Stimulated activated CD4-positive, alpha-beta T cell treated with anti-CD3 and anti-CD28 coated beads, Interleukin-2, amount 100 ng/mL, for 24 hours (primary cell): ENCODE data around the gene YPEL4.

ENCODE experiments used
- DNase-seq, 2 donors: peaks; one replicate each; pipeline ENCODE4 v3.0.0-alpha.2; 2020

YPEL4 gene

DNA sequence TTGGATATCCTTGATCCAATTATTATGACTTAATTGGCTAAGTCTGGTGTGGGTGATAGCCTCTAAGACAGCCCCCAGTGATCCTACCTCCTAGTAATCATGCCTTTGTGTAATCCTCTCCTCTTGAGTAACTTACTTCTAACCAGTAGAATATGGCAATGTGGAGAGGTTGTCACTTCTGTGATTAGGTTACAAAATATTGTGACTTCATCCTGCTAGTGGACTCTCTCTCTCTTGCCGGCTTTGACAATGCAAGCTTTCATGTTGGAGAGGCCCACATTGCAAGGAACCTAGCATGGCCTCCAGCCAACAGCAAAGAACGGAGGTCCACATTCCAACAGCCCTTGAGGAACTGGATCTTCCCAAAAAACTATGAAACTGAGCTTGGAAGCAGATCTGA is 19.5 kb downstream of the YPEL4 start:
- no peak for DNase-seq

DNA sequence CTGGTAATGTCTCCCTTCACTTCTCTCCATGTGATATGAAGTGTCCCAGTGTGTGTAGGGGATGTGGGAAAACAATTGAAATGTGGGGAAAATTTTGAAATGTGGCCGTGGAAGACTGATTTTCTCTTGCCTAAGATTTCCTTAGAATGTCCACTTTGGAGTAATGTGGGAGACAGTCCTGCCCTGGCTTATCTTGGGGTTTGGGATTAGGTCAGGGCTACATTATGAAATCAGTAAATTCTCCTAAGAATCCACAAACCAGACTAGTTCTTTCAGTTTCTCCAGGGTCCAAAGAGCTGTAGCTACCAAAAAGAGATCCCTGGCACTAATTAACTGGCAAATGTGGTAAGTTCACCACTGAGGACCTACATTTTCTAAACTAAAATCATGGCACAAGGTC is 22.8 kb downstream of the YPEL4 start:
- DNase-seq = no peak

DNA sequence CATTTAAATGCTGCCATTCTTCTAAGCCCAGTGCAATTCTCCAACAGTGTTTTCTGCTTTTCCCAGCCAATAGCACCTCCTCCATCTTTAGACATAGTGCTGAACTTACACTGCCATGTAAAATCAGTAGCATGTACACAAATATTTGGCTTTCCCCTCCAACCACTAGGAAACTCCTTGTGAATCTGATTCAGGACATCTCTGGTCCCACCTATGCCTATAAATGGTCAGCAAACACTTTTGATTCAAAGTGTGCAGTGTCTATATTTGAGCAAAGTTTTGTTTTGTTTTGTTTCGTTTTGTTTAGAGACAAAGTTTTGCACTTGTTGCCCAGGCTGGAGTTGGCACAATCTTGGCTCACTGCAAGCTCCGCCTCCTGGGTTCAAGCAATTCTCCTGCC is 24.8 kb downstream of the YPEL4 start:
- no peak for DNase-seq

DNA sequence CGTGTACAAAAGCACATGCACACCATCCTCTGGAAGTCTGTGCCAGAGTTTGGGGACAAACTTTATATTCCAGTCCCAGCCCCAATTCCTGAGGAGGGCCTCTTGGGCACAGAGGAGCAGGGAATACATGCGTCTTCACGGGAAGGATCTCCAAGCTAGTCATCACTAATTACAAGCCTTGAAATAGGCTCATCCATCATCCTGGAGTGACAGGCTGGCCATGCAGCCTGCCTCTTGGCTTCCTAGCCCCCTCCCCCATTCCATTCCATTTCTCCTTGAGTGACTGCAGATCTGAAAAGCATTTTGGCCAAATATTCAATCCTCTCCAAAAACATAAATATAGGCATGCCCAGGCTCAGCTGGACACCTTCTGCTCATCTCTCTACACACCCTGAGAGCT is 27.4 kb downstream of the YPEL4 start:
- DNase-seq = no peak

DNA sequence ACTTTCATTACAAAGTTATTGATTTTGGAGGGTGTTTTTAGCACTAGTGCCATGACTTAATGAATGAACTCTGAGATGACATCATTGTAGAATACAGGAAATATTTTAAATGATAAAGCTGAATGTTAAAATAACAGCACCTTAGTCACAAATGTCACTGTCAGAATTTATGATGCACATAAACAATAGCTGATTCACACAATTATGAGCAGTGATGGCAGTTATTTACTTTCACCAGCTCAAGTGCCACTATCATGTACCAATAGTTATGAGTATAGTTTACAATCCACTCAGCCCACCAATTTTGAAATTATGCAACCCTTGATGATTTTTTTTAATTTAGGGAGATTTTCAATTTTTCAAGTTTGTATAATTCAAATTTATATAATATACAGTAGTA is 29.2 kb downstream of the YPEL4 start:
- DNase-seq = no peak

DNA sequence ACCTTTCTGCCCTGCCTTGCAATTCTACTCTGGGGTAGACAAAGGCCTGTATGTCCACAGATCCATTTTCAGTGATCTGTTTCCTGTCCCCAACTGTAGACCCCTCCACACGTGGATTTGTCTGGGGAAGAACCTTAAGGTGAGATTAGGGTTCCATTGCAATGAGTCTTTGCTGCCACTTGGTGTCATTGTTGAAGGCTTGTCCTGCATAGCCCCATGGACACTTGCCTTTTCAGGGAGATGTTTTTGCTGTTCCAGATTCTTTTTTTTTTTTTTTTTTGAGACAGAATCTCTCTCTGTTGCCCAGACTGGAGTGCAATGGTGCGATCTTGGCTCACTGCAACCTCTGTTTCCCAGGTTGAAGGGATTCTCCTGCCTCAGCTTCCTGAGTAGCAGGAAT is 30.4 kb downstream of the YPEL4 start:
- DNase-seq = no peak

DNA sequence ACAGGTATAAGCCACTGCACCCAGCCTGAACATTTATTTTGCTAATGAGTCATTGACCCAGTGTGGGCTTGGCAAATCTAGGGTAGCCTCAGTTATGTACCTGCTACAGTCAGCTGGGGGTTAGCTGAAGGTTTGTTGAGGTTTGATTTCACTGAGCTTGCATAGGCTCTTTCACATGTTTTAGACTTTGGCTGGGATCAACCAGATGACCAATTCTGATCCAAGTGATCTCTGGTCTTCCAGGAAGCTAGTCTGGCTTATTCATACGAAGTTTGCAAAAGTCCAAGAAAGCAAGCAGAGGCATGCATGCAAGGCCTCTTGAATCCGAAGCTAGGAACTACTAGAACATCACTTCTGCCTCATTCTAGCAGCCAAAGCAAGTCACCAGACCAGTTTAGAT is 31.3 kb downstream of the YPEL4 start:
- no peak for DNase-seq

DNA sequence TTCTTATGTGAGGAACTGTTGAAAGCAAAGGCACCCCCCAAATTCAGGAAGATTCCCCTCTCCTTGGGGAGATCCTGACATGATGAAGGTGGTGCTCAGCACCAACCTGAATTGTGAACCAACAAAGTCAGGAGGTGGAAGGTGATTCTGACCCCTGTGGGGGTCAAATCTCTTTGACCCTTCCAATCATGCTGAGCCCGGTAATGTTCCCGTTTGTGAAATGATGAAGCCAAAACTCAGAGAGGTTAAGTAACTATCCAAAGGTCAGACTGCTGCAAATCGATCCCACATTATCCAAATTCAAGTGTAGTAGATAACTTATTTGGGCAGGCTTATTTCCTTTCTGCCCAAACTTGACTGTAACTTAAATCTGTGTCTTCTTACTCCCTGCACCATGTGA is 33.1 kb downstream of the YPEL4 start:
- no peak for DNase-seq

DNA sequence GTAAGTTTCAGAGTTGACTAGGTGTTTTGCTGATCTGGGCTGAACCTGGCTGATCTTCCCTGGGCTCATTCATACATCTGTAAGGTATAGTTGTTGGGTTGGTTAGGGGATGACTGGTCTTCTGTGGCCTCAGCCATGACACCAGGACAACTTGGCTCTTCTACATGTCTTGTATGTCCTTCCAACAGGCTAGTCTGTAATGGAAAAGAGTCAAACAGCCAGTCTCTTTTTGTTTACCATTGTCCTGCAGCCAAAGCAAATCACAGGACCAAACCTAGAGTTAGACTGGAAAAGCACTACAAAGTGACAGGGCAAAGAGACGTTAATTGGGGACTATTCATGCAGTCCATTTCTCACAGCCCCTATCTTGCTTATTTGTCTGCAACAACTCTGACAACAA is 34.4 kb downstream of the YPEL4 start:
- no peak for DNase-seq

DNA sequence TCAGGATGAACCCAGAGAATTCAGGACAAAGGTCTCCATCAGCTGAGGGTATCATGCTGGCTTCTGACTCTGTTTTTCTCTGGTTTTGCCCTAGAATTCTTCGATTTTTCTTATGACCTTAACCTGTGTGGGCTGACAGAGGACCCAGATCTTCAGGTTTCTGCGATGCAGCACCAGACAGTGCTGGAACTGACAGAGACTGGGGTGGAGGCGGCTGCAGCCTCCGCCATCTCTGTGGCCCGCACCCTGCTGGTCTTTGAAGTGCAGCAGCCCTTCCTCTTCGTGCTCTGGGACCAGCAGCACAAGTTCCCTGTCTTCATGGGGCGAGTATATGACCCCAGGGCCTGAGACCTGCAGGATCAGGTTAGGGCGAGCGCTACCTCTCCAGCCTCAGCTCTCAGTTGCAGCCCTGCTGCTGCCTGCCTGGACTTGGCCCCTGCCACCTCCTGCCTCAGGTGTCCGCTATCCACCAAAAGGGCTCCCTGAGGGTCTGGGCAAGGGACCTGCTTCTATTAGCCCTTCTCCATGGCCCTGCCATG is 35.4 kb downstream of the YPEL4 start:
- no peak for DNase-seq

DNA sequence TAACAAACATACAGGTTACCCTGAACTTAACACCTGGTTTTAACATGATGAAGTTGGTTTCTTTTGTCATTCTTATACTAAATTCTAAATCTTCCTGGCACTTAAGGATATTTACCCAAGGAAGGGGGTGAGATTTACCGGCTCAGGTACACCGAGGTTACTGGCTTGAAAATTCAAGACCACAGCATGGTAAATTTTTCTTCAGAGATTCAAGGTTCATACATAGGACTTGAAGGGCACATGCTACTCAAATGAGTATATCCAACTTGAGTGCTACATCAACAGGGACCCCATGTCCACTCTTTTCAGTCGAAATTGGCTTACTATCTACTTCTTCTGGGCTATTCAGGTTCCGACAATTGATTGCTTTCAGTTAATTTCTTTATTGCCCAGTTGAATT is 39.5 kb downstream of the YPEL4 start:
- no peak for DNase-seq

DNA sequence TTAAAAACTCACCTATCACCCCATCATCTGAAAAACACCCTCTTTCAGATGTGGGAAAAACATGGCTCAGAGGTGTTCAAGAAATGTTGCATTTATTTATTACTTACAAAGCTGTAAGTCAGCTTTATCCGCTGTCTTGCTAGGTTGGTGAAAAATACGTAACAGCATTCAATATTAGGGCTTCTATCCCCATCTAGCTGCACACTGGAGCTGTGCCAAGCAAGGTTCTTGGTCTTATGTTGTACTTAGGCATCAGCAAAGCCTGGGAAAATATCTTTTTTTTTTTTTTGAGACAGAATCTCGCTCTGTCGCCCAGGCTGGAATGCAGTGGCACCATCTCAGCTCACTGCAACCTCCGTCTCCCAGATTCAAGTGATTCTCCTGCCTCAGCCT is 44.7 kb downstream of the YPEL4 start:
- no peak for DNase-seq

DNA sequence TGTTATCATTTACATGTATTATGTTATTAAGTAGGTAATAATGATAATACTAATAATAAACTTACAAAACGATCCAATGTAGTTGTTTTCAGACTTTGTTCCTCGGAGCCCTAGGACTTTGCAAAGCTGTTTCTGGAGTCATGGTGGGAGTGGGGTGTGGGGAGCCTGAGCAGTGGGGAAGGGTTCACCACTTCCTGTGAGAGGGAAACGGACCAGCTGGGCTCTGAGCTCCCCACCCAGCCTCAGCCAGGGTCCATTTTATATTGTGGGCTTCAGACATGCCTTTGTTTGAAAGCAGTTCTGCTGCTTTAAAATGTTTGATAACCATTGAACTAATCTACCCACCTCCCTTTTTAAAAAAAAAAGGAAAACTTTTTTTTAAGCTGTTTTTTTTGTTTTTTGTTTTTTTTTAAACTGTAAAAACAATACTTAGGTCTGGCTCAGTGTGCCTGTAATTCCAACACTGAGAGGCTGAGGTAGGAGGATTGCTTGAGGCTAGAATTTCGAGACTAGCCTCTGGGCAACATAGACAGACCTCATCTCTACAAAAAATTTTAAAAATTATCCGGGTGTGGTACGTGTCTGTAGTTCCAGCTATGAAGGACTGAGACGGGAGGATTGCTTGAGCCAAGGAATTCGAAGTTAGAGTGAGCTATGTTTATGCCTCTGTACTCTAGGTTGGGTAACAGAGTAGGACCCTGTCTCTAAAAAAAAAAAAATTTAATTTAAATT is 45.2 kb downstream of the YPEL4 start:
- DNase-seq = no peak

DNA sequence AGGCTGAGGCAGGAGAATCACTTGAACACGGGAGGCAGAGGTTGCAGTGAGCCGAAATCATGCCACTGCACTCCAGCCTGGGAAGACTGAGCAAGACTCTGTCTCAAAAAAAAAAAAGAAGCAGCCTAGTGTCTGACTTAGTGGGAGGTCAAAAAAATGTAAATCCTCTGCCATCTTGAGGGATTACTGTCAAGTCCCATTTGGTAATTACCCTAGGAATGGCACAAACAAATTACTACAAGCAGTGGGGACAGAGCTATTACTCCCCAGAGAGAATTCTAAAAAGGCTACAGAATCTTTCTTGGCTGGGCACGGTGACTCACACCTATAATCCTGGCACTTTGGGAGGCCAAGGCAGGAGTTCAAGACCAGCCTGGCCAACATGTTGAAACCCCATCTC is 48.4 kb downstream of the YPEL4 start:
- no peak for DNase-seq

DNA sequence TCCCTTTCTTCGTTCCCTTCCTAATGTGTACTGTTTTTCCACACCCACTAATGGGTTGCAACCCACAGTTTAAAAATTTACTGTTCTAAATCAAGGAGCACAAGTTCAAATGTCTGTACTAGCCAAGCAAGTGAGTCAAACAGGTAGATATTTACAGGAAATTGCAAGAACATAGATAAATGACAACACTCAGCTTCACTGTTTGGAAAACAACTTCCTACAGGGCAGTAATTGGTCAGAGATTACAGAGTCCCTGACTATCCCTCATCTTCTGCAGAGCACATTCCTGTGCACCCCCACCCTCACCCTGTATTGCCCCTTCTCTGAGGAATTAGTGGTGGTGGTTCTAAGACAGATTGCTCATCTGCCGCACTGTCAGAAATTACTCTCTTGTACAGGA is 50.3 kb downstream of the YPEL4 start:
- no peak for DNase-seq

DNA sequence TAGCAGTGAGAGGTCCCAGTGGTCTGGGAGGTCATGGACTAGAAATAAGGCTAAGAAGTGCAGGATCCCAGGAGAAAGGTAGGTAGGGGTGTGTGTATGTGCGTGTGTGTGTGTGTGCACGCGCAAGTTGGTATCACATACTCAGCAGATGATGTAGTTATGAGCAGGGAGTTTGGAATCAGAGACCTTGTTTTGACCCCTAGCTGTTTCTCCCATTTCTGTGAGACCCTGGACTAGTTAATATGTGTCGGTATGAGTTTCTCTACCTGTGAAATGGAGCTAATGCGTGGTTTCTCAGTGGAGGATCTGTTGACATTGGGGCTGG is 50.9 kb downstream of the YPEL4 start:
- no peak for DNase-seq

DNA sequence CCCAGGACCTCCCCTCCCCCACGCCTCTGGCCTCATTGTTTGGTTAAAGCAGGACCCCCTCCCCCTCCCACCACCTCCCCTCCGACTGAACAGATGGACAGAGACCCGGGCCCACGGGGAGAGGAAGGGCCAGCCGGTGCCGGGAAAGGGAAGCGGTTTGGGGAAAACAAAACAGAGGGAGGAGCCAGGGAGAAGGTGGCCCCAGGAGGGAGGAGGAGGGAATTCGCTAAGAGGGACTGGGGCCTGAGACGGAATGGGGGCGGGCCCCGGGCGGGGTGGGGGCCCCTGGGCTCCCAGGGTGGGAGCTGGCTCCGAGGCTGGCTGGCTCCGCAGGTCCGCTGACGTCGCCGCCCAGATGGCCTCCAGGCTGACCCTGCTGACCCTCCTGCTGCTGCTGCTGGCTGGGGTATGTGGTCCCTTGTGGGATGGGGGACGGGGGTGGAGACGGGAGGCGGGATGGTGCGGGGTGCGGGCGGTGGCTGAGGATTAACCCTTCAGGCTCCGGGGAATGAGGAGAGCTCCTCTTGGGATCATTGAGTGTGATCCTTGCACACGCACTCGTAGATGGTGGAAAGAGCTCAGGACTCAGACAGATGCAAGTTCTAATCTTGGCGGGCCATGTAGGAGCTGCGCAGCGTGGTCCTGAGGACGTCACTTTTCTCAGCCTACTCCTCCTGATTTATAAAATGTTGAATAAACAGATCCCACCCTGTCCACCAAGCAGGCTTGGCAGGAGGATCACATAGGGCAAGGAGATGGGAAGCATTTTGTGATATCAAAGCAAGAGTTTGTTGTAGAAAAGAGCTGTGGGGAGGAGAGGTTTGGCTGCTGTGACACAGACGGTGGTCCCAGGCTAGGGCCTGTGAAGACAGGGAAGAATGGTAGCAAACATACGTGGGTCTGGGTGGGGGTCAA is 51.5 kb downstream of the YPEL4 start:
- no peak for DNase-seq

DNA sequence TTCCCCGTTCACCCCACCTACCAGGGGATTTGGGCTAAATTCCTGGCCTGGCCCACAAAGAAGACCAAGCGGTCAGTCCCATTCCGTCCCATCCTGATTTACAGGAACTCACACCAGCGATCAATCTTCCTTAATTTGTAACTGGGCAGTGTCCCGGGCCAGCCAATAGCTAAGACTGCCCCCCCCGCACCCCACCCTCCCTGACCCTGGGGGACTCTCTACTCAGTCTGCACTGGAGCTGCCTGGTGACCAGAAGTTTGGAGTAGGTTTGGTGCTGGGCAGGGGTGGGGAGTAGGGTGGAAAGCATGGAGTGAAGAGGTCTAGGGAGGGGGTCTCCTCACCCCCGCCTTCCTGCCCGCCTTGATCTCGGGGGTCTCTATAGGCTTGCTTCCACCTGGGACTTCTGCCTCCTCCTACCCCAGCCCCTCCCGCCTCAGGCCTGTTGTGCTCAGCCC is 52.2 kb downstream of the YPEL4 start, which contains the start of gene SERPING1:
Gene SERPING1 (plus strand): TSS at position 225 of the 455 bp plus-strand sequence. CDS start 586 bp downstream, outside the sequence.
- DNase-seq = no peak

DNA sequence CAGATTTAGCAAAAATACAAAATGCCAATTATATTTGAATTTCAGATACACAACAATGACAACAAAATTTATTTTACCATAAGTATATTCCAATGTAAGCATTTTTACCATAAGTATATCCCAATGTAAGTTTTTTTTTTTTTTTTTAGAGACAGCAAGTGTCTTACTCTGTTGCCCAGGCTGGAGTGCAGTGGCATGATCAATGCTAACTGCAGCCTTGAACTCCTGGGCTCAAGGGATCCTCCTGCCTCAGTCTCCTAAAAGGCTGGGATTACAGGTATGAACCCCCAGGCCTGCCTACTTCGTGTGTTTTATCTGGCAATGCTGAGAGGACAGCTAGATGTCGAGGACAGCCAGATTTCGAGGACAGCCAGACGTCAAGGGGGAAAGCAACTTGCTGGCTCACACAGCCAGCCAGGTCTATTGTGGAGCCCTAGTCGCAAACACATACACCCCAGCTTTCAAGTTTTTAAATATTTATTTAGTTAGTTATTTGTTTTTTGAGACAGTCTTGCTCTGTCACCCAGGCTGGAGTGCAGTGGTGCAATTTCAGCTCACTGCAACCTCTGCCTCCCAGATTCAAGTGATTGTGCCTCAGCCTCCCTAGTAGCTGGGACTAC is 53.3 kb downstream of the YPEL4 start:
- no peak for DNase-seq
